ENCODE results near the gene TUSC2.
"Not testable (repeated sequence)": the region's sequence is repeated elsewhere in the genome, so short reads cannot be mapped to it uniquely, and the experiment has no call there.

Gene TUSC2

DNA sequence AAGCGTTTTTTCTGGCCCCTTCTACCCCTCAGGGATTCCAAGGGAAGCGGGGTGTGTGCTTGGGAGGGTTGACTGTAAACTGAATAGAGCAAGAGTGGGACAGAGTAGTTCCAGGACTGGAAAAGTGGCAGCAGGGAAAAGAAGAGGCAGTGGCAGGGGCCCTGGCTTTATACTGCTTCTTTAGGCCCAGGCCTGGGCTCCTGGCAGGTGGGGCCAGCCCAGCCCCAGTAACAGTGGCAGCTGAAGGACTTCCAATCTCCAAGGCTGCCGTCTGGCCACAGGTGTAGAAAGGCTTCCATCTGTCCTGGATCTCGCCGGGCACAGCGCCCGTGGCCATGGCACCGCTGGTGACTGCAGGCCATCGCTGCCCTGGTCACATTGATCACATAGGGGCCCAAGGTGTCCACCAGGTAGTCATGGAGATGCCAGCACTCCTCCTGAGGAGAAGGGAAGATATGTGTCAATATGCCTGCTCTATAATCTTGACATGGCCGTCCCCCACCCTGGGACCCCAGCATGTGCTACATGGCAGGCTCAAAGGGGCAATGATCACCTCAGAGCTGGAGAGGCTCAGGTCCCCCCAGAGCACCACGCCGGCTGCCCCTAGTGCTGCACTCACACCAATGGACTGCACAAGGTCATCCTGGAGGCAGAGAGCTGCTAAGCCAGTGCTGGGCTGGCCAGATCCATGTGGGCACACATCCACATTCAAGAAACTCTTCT is 34.8 kb downstream of the TUSC2 start:
- no peak for DNase-seq

- peak; percentile 94 to 95 for DNase-seq
Measured at GRCh38 chr3:50292159-50293078, 35.6 kb downstream of the TUSC2 start, which contains the start of gene IFRD2. Gene IFRD2, minus strand, starts transcription at chr3:50292429. Its CDS starts 155 bp downstream, at chr3:50292274.

GRCh38 chr3:50290161-50290641 is 37.8 kb downstream of the TUSC2 start:
- no peak for DNase-seq

DNA sequence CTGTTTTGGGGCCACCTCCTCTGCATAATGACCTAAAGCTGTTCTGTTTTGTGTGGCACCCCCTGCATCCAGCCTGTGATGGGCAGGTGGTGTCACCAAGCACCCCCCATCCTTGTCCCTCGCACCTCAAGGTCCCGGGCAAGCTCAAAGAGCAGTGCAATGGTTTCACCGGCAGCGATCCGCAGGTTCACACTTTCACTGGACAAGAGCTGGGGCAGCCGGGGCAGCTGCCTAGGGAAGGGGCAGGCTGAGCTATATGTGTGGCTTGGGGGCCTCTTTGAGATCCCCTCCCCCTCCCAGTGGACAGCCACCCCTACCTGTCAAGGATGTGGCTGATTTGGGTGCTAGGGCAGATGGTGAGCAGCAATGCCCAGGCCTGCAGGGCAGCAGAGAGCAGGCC is 38.9 kb downstream of the TUSC2 start:
- no peak for DNase-seq

DNA sequence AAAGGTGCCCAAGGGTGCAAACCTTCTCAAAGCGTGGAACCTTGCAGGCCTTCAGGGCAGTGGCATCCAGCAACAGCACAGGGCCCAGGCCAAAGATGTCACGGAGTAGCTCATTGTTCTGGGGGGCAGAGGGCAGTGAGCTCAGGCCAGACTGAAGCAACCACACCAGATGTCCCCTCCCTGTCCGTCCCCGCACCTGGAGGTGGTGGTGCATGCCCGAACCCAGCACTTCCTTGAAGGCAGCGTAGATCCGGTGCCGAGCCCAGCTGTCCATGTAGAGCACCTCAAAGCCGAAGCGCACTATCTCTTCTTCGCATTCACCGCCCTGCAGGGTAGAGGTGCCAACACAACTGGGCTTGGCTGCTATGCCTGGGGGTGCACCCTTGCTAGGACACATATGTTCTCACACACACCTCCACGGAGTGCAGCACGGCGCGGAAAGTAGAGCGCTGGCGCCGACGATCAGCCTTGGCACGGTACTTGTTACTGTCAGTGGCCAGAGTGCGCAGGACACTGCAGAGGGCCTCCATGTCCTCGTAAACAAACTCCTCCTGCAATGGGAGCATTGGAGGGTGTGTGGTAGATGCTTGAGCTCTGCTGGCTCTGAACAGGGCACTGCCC is 39.5 kb downstream of the TUSC2 start:
- no peak for DNase-seq

- no peak for DNase-seq
Measured at GRCh38 chr3:50287262-50287661, 40.8 kb downstream of the TUSC2 start.

- no peak for DNase-seq
Measured at GRCh38 chr3:50286322-50287227, 41.4 kb downstream of the TUSC2 start.

GRCh38 chr3:50284121-50284520 is 43.9 kb downstream of the TUSC2 start:
- DNase-seq, result not testable (repeated sequence)

DNA sequence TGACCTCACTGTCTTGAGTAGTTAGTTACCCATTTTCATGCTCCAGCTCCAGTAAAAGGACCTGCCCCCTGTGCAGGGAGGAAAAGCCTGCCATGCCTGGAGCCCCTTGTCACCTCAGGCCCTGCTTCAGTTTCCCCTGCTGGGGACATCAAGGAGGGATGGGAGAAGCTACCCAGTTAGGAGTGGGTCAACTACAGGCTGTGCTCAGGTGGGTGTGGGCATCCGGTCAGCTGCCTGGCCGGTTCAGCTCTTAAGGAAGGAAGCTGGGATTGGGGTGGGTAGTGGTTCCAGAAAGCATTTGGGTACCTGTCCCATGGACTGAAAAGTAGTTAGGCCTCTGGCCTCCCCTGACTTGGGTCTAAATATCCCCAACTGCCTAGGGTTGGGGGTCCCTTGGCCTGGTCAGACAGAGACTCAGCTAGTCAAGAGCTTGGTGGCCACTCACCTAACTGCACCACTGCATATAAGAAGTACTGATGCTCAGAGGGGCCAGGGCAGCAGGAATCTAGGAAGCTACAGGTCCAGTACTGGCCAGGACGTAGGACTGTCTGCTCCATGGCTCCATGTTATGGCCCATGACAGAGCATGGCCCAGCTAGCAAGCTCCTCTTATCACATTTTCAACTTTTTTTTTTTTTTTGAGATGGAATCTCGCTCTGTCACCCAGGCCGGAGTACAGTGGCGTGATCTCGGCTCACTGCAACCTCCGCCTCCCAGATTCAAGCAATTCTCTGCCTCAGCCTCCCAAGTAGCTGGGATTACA is 48.6 kb downstream of the TUSC2 start:
- no peak for DNase-seq

- no peak for DNase-seq
Measured at GRCh38 chr3:50278880-50279224, 49.2 kb downstream of the TUSC2 start, which contains the start of gene LSMEM2. Gene LSMEM2, plus strand, starts transcription at chr3:50279087. Its CDS starts 27 bp downstream, at chr3:50279114.

- no peak for DNase-seq
Measured at GRCh38 chr3:50278123-50278879, 49.7 kb downstream of the TUSC2 start.

DNA sequence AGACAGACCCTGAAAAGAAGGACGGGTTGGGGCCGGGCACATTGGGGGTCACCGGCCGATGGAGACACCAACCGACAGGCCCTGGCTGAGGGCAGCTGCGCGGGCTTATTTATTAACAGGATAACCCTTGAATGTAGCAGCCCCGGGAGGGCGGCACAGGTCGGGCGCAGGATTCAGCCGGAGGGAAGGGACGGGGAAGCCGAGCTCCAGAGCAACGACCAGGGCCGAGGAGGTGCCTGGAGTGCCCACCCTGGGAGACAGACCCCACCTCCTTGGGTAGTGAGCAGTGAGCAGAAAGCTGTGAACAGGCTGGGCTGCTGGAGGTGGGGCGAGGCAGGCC is 51.3 kb downstream of the TUSC2 start:
- no peak for DNase-seq

DNA sequence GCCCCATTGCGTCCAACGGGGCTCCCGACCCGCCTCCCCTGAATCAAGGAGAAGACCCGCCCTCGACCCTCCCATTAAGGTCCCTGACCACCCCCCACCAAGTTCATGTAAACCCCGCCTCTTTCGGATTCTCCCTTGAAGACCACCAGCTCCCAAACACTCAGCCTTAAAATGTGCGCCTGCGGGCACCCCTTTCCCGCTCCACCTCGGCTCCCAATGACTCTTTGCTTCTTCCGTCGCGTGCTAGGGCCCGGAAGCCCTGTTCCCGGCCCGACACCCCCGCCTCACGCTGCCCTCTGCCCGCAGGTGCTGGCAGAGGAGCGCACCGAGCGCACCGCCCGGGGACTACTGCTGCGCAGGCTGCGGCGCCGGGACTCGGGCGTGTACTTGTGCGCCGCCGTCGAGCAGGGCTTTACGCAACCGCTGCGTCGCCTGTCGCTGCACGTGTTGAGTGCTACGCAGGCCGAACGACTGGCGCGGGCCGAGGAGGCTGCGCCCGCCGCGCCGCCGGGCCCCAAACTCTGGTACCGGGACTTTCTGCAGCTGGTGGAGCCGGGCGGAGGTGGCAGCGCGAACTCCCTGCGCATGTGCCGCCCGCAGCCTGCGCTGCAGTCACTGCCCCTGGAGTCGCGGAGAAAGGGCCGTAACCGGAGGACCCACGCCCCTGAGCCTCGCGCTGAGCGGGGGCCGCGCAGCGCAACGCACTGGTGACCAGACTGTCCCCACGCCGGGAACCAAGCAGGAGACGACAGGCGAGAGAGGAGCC is 51.8 kb downstream of the TUSC2 start:
- DNase-seq, result no peak

DNA sequence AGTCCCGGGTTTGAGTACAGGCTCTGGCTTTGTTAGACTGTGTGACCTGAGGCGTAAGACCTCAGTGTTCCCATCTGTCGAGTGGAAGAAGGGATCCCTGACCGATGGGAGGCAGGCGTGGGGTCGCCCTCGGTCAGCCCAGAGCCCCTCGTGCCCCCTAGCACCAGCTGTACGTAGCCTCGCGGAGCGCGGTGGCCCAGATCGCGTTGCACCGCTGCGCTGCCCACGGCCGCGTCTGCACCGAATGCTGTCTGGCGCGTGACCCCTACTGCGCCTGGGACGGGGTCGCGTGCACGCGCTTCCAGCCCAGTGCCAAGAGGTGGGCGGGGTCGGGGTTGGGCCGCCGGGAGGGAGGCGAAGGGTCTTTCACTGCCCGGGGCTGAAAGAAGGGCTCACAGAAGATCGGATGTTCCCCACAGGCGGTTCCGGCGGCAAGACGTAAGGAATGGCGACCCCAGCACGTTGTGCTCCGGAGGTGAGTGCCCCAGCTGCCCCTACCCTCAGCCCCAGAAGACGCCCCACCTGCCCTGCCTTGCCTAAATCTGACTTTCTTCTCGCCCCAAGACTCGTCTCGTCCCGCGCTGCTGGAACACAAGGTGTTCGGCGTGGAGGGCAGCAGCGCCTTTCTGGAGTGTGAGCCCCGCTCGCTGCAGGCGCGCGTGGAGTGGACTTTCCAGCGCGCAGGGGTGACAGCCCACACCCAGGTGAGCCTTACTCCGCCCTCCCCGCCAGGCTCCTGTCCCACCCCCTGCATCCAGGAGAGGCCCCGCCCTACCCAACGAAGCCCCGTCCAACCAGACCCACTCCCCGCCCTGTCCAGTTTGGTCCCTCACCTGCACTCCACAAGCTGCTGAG is 52.7 kb downstream of the TUSC2 start:
- DNase-seq, result no peak
